ENCODE data around the gene GAK. TPM values are rescaled to one million over a fixed set of nuclear protein-coding genes. Genes with fewer than 3 reads are reported as not detected.
A peak's percentile ranks its signal among the peaks of the same experiment; 100 is the strongest.

Gene GAK
- total and polyA plus RNA-seq, 8 donors: 47.5 to 226 (median 64.8) TPM

DNA sequence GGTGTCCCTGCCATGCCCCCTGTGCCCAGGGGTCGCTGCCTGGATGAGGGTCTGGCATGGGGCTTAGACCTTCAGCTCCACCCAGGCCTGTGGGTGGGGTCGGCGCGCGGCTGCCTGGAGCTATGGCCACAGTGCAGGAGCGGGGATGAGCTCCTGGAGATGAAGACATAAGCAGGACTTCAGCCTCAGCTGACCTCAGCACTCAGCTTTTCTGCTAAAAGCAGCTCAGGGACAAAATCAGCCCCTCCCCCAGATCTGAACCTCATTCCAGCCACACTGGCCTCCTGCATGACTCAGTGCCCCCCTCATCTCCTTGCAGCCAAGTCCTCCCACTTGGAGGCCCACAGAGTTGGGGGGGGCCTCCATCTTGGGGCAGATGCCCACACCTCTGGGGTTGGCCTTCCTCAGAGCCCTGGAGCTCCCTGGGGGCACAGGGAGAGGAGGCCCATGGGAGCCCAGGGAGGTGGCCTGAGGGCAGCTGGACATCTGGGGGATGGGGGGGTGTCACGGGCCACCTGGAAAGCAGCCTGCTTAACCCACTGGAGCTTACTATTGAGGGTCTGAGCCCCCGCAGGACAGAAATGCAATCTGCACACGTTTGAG, 86.8 kb downstream of the GAK start:
- Histone ChIP-seq H3K4me1 (no peaks in the 10 kb centered on the region), H3K9me3 (no peaks in the 10 kb centered on the region), H3K27me3 (no peaks in the 10 kb centered on the region), H3K4me3 (no peak overlapping the region), H3K27ac (no peak overlapping the region), H3K36me3 (peaks cover 3 to 16% (median 7%) of the 10 kb centered on the region in 3 donors)
- no peak for FAIRE-seq
- DNase-seq: peak in 3 of 6 donors; percentile 14 to 55 (median 30)
- TF ChIP-seq, protein P1, sequence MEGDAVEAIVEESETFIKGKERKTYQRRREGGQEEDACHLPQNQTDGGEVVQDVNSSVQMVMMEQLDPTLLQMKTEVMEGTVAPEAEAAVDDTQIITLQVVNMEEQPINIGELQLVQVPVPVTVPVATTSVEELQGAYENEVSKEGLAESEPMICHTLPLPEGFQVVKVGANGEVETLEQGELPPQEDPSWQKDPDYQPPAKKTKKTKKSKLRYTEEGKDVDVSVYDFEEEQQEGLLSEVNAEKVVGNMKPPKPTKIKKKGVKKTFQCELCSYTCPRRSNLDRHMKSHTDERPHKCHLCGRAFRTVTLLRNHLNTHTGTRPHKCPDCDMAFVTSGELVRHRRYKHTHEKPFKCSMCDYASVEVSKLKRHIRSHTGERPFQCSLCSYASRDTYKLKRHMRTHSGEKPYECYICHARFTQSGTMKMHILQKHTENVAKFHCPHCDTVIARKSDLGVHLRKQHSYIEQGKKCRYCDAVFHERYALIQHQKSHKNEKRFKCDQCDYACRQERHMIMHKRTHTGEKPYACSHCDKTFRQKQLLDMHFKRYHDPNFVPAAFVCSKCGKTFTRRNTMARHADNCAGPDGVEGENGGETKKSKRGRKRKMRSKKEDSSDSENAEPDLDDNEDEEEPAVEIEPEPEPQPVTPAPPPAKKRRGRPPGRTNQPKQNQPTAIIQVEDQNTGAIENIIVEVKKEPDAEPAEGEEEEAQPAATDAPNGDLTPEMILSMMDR (IDR thresholded peaks at IDR 0.05): no peak
- intact Hi-C loops (cut with DNase I): no loop called here
- ATAC-seq: peak in 3 of 4 donors; percentile 21 to 46 (median 43)
- WGBS, 2 donors: 85 to 88% methylated on average over 9 of the region's 9 CpGs

DNA sequence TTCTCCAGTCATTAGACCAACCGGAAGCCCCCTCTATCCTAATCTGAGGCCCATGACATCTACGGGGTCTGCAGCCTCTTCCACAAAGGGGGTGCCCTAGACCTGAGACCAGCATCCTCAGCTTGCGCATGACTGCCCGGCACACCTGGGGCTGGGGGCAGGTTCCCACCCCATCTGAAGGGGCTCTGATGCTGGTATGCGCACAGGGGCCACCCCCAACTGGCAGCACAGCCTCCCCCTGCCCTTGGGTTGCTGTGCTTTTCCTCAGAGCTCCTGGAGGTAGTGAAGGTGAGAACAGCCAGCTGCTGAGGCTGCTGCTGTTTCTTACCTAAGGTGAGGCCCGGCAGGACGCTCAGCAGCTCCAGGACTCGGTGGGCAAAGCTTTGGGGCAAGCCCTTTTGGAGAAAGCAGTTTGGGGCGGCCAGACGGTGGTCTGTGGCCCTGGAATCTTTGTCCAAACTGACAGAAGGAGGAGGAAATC, 87.3 kb downstream of the GAK start:
- no peaks in the 10 kb centered on the region for H3K27me3 ChIP-seq
- WGBS, 2 donors: 97 to 98% methylated on average over 10 of the region's 10 CpGs
- no peak overlapping the region for H3K27ac ChIP-seq
- DNase-seq (peak in 3 of 6 donors; percentile 6 to 40 (median 32)), FAIRE-seq (no peak), ATAC-seq (no peak)
- no peak overlapping the region for H3K4me3 ChIP-seq
- H3K9me3 ChIP-seq: no peaks in the 10 kb centered on the region
- intact Hi-C loops (cut with DNase I): no loop called here
- H3K4me1 ChIP-seq: no peaks in the 10 kb centered on the region
- TF ChIP-seq, protein P1 (IDR thresholded peaks at IDR 0.05): no peak
- H3K36me3 ChIP-seq: peaks cover 3 to 11% (median 7%) of the 10 kb centered on the region in 3 donors

DNA sequence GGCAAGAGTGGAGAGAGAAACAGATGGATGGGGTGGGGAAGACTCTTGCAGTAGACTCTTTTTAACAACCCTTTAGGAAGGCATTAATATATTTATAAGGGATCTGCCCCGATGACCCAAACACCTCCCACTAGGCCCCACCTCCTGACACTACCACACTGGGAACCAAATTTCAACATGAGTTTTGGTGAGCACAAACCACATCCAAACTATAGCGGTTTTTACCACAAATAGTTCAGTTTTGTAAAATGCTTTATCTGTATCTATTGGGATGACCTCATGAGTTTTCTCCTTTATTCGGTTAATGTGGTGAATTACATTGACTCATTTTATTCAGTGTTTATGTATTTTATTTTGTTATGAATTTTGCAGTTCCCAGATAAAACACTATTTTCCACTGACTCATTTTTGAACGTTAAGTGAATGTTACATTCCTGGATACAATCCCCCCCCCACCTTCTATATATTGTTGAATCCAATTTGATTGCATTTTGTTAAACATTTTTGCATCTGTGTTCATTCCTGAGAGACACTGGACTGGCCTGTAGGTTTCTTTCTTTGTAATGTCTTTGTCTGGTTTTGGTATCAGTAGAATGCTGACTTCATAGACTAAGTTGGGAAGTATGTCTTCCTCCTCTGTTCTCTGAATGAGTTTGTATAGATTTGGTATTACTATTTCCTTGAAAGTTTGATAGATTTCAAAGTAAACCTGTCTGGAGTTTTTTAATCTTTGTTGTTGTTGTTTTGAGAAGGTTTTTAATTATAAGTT, 92.3 kb downstream of the GAK start:
- Histone ChIP-seq H3K36me3 (no peaks in the 10 kb centered on the region), H3K27me3 (no peaks in the 10 kb centered on the region), H3K9me3 (peaks cover 0 to 3% (median 0%) of the 10 kb centered on the region in 4 donors), H3K4me1 (peaks cover 7 to 14% (median 7%) of the 10 kb centered on the region in 3 donors), H3K4me3 (no peak overlapping the region), H3K27ac (no peak overlapping the region)
- WGBS, 2 donors: 90 to 93% methylated on average over 4 of the region's 4 CpGs
- DNase-seq: no peak
- FAIRE-seq: no peak
- TF ChIP-seq, protein P1 (IDR thresholded peaks at IDR 0.05): no peak
- intact Hi-C loops (cut with DNase I): no loop called here
- no peak for ATAC-seq

DNA sequence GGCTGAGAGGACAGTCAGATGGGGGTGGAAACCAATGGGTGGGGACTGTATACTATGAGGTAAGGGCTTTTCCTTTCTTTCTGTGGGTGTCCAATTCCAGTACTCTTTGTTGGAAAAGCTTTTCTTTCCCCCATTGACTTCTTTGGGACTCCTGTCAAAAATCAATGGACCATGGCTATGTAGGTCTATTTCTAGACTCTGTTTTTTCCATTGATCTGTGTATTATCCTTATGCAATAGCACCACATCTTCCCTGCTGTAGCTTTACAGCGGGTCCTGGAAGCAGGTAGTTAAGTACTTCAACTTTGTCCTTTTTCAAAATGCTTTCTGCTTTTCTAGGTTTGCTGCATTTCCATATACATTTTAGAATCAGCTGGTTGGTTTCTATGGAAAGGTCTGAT, 94.3 kb downstream of the GAK start:
- Histone ChIP-seq H3K27ac (no peak overlapping the region), H3K4me1 (peaks cover 7 to 14% (median 7%) of the 10 kb centered on the region in 3 donors), H3K27me3 (no peaks in the 10 kb centered on the region), H3K36me3 (no peaks in the 10 kb centered on the region), H3K9me3 (peaks cover 0 to 3% (median 0%) of the 10 kb centered on the region in 4 donors), H3K4me3 (no peak overlapping the region)
- intact Hi-C loops (cut with DNase I): no loop called here
- TF ChIP-seq, protein P1 (IDR thresholded peaks at IDR 0.05): no peak
- FAIRE-seq (no peak), ATAC-seq (no peak), DNase-seq (no peak)
- WGBS, 2 donors: 98 to 100% methylated on average over 1 of the region's 1 CpG

Data from pancreas (tissue), 10 donors.